Measurements from ENCODE around the gene RBM33. TPM values are rescaled to one million over a fixed set of nuclear protein-coding genes. Genes with fewer than 3 reads are reported as not detected.

Gene RBM33
- total and polyA plus RNA-seq, 2 of the 8 experiments (the other 6 are each of a cell fraction or from before 2014, with no cell fraction given) = 16.5 to 64.6 TPM

GRCh38 chr7:155685070-155685790 is 40.8 kb downstream of the RBM33 start:
- peaks cover 0 to 2% of the 10 kb centered on the region in 2 experiments; a peak in 1 of 4 replicates for H3K9me3 ChIP-seq (ENCODE audit: insufficient read depth in 2 of 2, low read depth in 1 of 2, low read length in 1 of 2)
- no peak overlapping the region for H3K4ac ChIP-seq (replicated peaks; ENCODE audit: insufficient read length, low read depth, low read length)
- POLR2A ChIA-PET (ENCODE audit: partially characterized antibody) = no interaction called here
- no peaks in the 10 kb centered on the region for H3K23me2 ChIP-seq (ENCODE audit: low read depth, low read length)
- H4K91ac ChIP-seq (replicated peaks; ENCODE audit: insufficient read length, low read length) = no peak overlapping the region
- FAIRE-seq (no peak), DNase-seq (ENCODE audit: low read depth in 1 of 2, low spot score in 2 of 2) (no peak)
- H3K56ac ChIP-seq (replicated peaks; ENCODE audit: insufficient read length, low read depth, low read length) = no peak overlapping the region
- H3K4me2 ChIP-seq (ENCODE audit: insufficient read depth in 1 of 2, low read depth in 2 of 2, low read length in 2 of 2) = no peak overlapping the region; a peak in 1 of 4 replicates
- WGBS, 2 experiments (ENCODE audit: extremely low coverage in 1 of 2, insufficient coverage in 1 of 2, insufficient read length in 1 of 2, insufficient replicate concordance in 2 of 2, low coverage in 1 of 2, low lambda C conversion rate in 2 of 2, missing lambda C conversion rate in 1 of 2) = 88 to 100% methylated on average over 4 to 12 of the region's 12 CpGs
- no peak overlapping the region for H2AK5ac ChIP-seq (ENCODE audit: low read depth, low read length)
- no peak overlapping the region for H3K23ac ChIP-seq (ENCODE audit: insufficient read length)
- H3K4me3 ChIP-seq (ENCODE audit: extremely low read depth in 1 of 4, insufficient read depth in 2 of 4, low read depth in 3 of 4, low read length in 4 of 4) = no peak overlapping the region
- H2BK5ac ChIP-seq (ENCODE audit: low read depth, low read length) = no peak overlapping the region
- no peak overlapping the region for H2AFZ ChIP-seq (ENCODE audit: low read length)
- H4K5ac ChIP-seq (ENCODE audit: insufficient read length, low read depth, low read length) = no peak overlapping the region
- peaks cover 0 to under 1% (median 0%) of the 10 kb centered on the region in 4 experiments; a peak in 1 of 7 replicates for H3K27me3 ChIP-seq (replicated peaks in 1 of 4; ENCODE audit: control insufficient read depth in 3 of 4, extremely low read depth in 1 of 4, insufficient read depth in 3 of 4, low read length in 3 of 4)
- no peak overlapping the region for H4K8ac ChIP-seq (ENCODE audit: extremely low read depth, insufficient read depth, low read length)
- no peak overlapping the region for H2BK20ac ChIP-seq (ENCODE audit: low read length)
- TF ChIP-seq RFX5 (IDR thresholded peaks at IDR 0.05; ENCODE audit: borderline replicate concordance, low read depth, low read length) (no peak), TEAD4 (IDR thresholded peaks at IDR 0.05; ENCODE audit: low read depth, low read length) (no peak), SP4 (IDR thresholded peaks at IDR 0.05; ENCODE audit: low read length) (no peak), CTBP2 (IDR thresholded peaks at IDR 0.05; ENCODE audit: borderline replicate concordance, insufficient read depth, insufficient read length, low read length) (no peak), CEBPB (IDR thresholded peaks at IDR 0.05; ENCODE audit: low read depth, low read length) (no peak), JUN (IDR thresholded peaks at IDR 0.05; ENCODE audit: low read depth, low read length) (no peak)
- TF ChIP-seq, protein P1, sequence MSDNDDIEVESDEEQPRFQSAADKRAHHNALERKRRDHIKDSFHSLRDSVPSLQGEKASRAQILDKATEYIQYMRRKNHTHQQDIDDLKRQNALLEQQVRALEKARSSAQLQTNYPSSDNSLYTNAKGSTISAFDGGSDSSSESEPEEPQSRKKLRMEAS (IDR thresholded peaks at IDR 0.05) = no peak
- CTCF ChIA-PET (ENCODE audit: partially characterized antibody) = interaction anchor here (1.0 to 2.1 kb wide), 2 partner anchors 39 to 86 kb away, joined by 4 to 6 read pairs; no protein-coding TSS in a partner anchor
- H3K4me1 ChIP-seq (replicated peaks in 1 of 4; ENCODE audit: control insufficient read depth in 3 of 4, insufficient read depth in 4 of 4, low read length in 3 of 4) = peaks cover 0 to 4% (median 0%) of the 10 kb centered on the region in 4 experiments; a peak in 1 of 7 replicates
- no peak overlapping the region for H3K9ac ChIP-seq (replicated peaks in 1 of 4; ENCODE audit: extremely low read depth in 1 of 4, low read depth in 3 of 4, low read length in 3 of 4)
- peaks cover 3 to 8% of the 10 kb centered on the region in 2 experiments for H4K20me1 ChIP-seq (replicated peaks in 1 of 2; ENCODE audit: control insufficient read depth in 1 of 2, insufficient read depth in 2 of 2, low read length in 2 of 2)
- no peak overlapping the region for H2BK120ac ChIP-seq (replicated peaks; ENCODE audit: low read depth, low read length)
- H3K27ac ChIP-seq (ENCODE audit: low read depth, low read length) = no peak overlapping the region
- H3K36me3 ChIP-seq (ENCODE audit: control insufficient read depth in 2 of 4, insufficient read depth in 4 of 4, low read length in 3 of 4) = peaks cover 0 to 19% (median 9%) of the 10 kb centered on the region in 4 experiments; a peak in 5 of 8 replicates
- no peak overlapping the region for H2BK15ac ChIP-seq (ENCODE audit: low read length)
- H3K79me1 ChIP-seq (ENCODE audit: low read depth, low read length) = no peaks in the 10 kb centered on the region; the same call in 1 of the 2 replicates
- H2BK12ac ChIP-seq (ENCODE audit: low read depth, low read length) = no peak overlapping the region
- no peak overlapping the region for H3K14ac ChIP-seq (ENCODE audit: insufficient read length)
- H3K18ac ChIP-seq (ENCODE audit: extremely low read depth, low read length) = no peak overlapping the region
- peaks cover 0 to 63% of the 10 kb centered on the region in 2 experiments; a peak in 3 of 4 replicates for H3K79me2 ChIP-seq (ENCODE audit: control insufficient read depth in 1 of 2, insufficient read depth in 2 of 2, low read length in 2 of 2)
